HG02840 (cell line): ENCODE results near the gene ADGRV1.
"Not testable (repeated sequence)": the region's sequence is repeated elsewhere in the genome, so short reads cannot be mapped to it uniquely, and the experiment has no call there.

Experiments
- ATAC-seq: cut with Tn5 transposase; IDR thresholded peaks from one replicate; pipeline ENCODE4 v1.9.1; 2021; ENCODE audit warnings: mild to moderate bottlenecking, moderate library complexity, moderate number of reproducible peaks; ENCODE audit not compliant: unreplicated experiment, low FRiP score

The ADGRV1 gene

GRCh38 chr5:91042247-91042935 lies 483.8 kb downstream of the ADGRV1 start:
- no peak for ATAC-seq

GRCh38 chr5:91042936-91043255 lies 484.3 kb downstream of the ADGRV1 start:
- ATAC-seq, result no peak

- no peak for ATAC-seq
Observed at GRCh38 chr5:91048073-91048472, 489.5 kb downstream of the ADGRV1 start.

- ATAC-seq, result no peak
Observed at GRCh38 chr5:91049112-91049511, 490.5 kb downstream of the ADGRV1 start.

- ATAC-seq, result no peak
Observed at GRCh38 chr5:91049800-91050199, 491.2 kb downstream of the ADGRV1 start.

GRCh38 chr5:91052411-91052810 lies 493.8 kb downstream of the ADGRV1 start:
- not testable (repeated sequence) for ATAC-seq

GRCh38 chr5:91052977-91053740 lies 494.6 kb downstream of the ADGRV1 start:
- no peak for ATAC-seq

- ATAC-seq, result no peak
Observed at GRCh38 chr5:91053741-91054025, 495.1 kb downstream of the ADGRV1 start.

GRCh38 chr5:91058155-91058554 lies 499.6 kb downstream of the ADGRV1 start:
- ATAC-seq, result no peak

- ATAC-seq, result no peak
Observed at GRCh38 chr5:91058575-91058974, 500.0 kb downstream of the ADGRV1 start.

GRCh38 chr5:91059409-91059808 lies 500.8 kb downstream of the ADGRV1 start:
- peak; percentile 87 for ATAC-seq

- ATAC-seq, result no peak
Observed at GRCh38 chr5:91061094-91061493, 502.5 kb downstream of the ADGRV1 start.

GRCh38 chr5:91061946-91062562 lies 503.5 kb downstream of the ADGRV1 start:
- no peak for ATAC-seq

GRCh38 chr5:91063098-91063690 lies 504.6 kb downstream of the ADGRV1 start:
- not testable (repeated sequence) for ATAC-seq

GRCh38 chr5:91065496-91065895 lies 506.9 kb downstream of the ADGRV1 start:
- ATAC-seq, result no peak

- ATAC-seq, result no peak
Observed at GRCh38 chr5:91069364-91069763, 510.8 kb downstream of the ADGRV1 start.

- ATAC-seq, result no peak
Observed at GRCh38 chr5:91070761-91071550, 512.4 kb downstream of the ADGRV1 start.

GRCh38 chr5:91072881-91073280 lies 514.3 kb downstream of the ADGRV1 start:
- ATAC-seq, result no peak

GRCh38 chr5:91074615-91075014 lies 516.0 kb downstream of the ADGRV1 start:
- ATAC-seq, result no peak

GRCh38 chr5:91076138-91076537 lies 517.5 kb downstream of the ADGRV1 start:
- ATAC-seq, result no peak

GRCh38 chr5:91077623-91078022 lies 519.0 kb downstream of the ADGRV1 start:
- ATAC-seq, result no peak
